WTC11 (cell line): ENCODE results near the gene KLF11. TPM values are rescaled to one million over a fixed set of nuclear protein-coding genes. Genes with fewer than 3 reads are reported as not detected.

Source experiments
- ATAC-seq: fragments of 200-7000 bp; cut with Tn5 transposase; 2 replicates; pipeline ENCODE4 v1.10.0; 2021; ENCODE audit warnings: mild to moderate bottlenecking, moderate library complexity
- CTCF ChIA-PET: fragments of 300-600 bp; sonication (Branson Sonifier 250); formaldehyde crosslinking; loops from one replicate; lab custom pipeline; 2021; ENCODE audit warnings: antibody characterized with exemption; lab: Charles Lee
- POLR2A ChIA-PET: fragments of 350-600 bp; sonication (Branson Sonifier 250); formaldehyde crosslinking; loops from one replicate; lab custom pipeline; 2021; ENCODE audit warnings: antibody characterized with exemption; lab: Charles Lee
- DNase-seq: peaks from one replicate; pipeline ENCODE4 v3.0.0; 2021; ENCODE audit warnings: low spot score
- H3K27ac Mint-ChIP-seq: 2 replicates; pipeline ENCODE4 v1.8.0; 2021; ENCODE audit warnings: mixed read lengths
- H3K27me3 Mint-ChIP-seq: 2 replicates; pipeline ENCODE4 v1.8.0; 2021; ENCODE audit warnings: low read depth, mild to moderate bottlenecking, moderate library complexity, mixed read lengths
- H3K36me3 Mint-ChIP-seq: 2 replicates; pipeline ENCODE4 v1.8.0; 2021; ENCODE audit warnings: mixed read lengths
- H3K4me1 Mint-ChIP-seq: 2 replicates; pipeline ENCODE4 v1.8.0; 2022; ENCODE audit warnings: mixed read lengths
- H3K4me3 Mint-ChIP-seq: 2 replicates; pipeline ENCODE4 v1.8.0; 2021; ENCODE audit warnings: mild to moderate bottlenecking, moderate library complexity, mixed read lengths
- H3K9me3 Mint-ChIP-seq: 2 replicates; pipeline ENCODE4 v1.8.0; 2021; ENCODE audit warnings: mixed read lengths
- FOXK1 ChIP-seq: sonication (generic); formaldehyde crosslinking; IDR thresholded peaks from 2 replicates; pipeline ENCODE4 v1.8.0; 2022; ENCODE audit warnings: mild to moderate bottlenecking, moderate library complexity, missing genetic modification reagents
- FOXP1 ChIP-seq: sonication (generic); formaldehyde crosslinking; IDR thresholded peaks from 2 replicates; pipeline ENCODE4 v1.8.0; 2022; ENCODE audit warnings: missing genetic modification reagents, mild to moderate bottlenecking, moderate library complexity, borderline replicate concordance
- JAZF1 ChIP-seq: fragments of 250-450 bp; sonication (Bioruptor Pico); IDR thresholded peaks from 2 replicates; pipeline ENCODE4 v1.9.0; 2021; ENCODE audit warnings: moderate library complexity, mild to moderate bottlenecking, inconsistent platforms
- JUN ChIP-seq: sonication (generic); formaldehyde crosslinking; IDR thresholded peaks from 2 replicates; pipeline ENCODE4 v1.8.0; 2023; ENCODE audit warnings: mild to moderate bottlenecking, missing genetic modification reagents
- NFYB ChIP-seq: sonication (generic); formaldehyde crosslinking; conservative IDR thresholded peaks from 2 replicates; pipeline ENCODE4 v1.8.0; 2022; ENCODE audit warnings: low read depth, missing genetic modification reagents
- NR3C1 ChIP-seq: sonication (generic); formaldehyde crosslinking; conservative IDR thresholded peaks from 2 replicates; pipeline ENCODE4 v1.8.1; 2023; ENCODE audit warnings: low read depth, mild to moderate bottlenecking, missing genetic modification reagents
- RELA ChIP-seq: sonication (generic); formaldehyde crosslinking; IDR thresholded peaks from 2 replicates; pipeline ENCODE4 v1.8.1; 2022; ENCODE audit warnings: missing genetic modification reagents, mild to moderate bottlenecking, borderline replicate concordance
- SMAD3 ChIP-seq: sonication (generic); formaldehyde crosslinking; IDR thresholded peaks from 2 replicates; pipeline ENCODE4 v1.8.0; 2022; ENCODE audit warnings: missing genetic modification reagents, mild to moderate bottlenecking, borderline replicate concordance
- TEAD4 ChIP-seq: sonication (generic); formaldehyde crosslinking; IDR thresholded peaks from 2 replicates; pipeline ENCODE4 v1.8.0; 2022; ENCODE audit warnings: mild to moderate bottlenecking, missing genetic modification reagents
- ZNF121 ChIP-seq: sonication (generic); formaldehyde crosslinking; IDR thresholded peaks from 2 replicates; pipeline ENCODE4 v1.8.0; 2023; ENCODE audit warnings: missing genetic modification reagents
- ZNF423 ChIP-seq: fragments of 250-450 bp; sonication (Bioruptor Pico); IDR thresholded peaks from 2 replicates; pipeline ENCODE4 v2.1.2; 2022; ENCODE audit warnings: mild to moderate bottlenecking, moderate library complexity
- total RNA-seq: library from RNA; stranded (reverse); gene quantifications from 3 replicates; pipeline ENCODE4 v1.2.3, GENCODE V29; 2021
- TF ChIP-seq, protein P1 (sequence below): fragments of 250-450 bp; sonication (Bioruptor Pico); IDR thresholded peaks from 2 replicates; pipeline ENCODE4 v1.9.0; 2021; ENCODE audit warnings: moderate library complexity, mild to moderate bottlenecking, inconsistent platforms, borderline replicate concordance
- TF ChIP-seq, protein P2 (sequence below): fragments of 200-600 bp; IDR thresholded peaks from 2 replicates; pipeline ENCODE4 v1.8.0; 2022; ENCODE audit warnings: antibody characterized with exemption
- TF ChIP-seq, protein P3 (sequence below): sonication (generic); formaldehyde crosslinking; IDR thresholded peaks from 2 replicates; pipeline ENCODE4 v1.8.1; 2022; ENCODE audit warnings: mild to moderate bottlenecking, missing genetic modification reagents, moderate library complexity, borderline replicate concordance
- TF ChIP-seq, protein P4 (sequence below): fragments of 250-450 bp; sonication (Bioruptor Pico); IDR thresholded peaks from 2 replicates; pipeline ENCODE4 v1.8.0; 2021; ENCODE audit warnings: mild to moderate bottlenecking
- TF ChIP-seq, protein P5 (sequence below): sonication (generic); formaldehyde crosslinking; conservative IDR thresholded peaks from 2 replicates; pipeline ENCODE4 v1.8.1; 2023; ENCODE audit warnings: mild to moderate bottlenecking, low read depth, missing genetic modification reagents, moderate library complexity

Gene KLF11
- total RNA-seq, 1 experiment from 2014 or later = 8.8 TPM

DNA sequence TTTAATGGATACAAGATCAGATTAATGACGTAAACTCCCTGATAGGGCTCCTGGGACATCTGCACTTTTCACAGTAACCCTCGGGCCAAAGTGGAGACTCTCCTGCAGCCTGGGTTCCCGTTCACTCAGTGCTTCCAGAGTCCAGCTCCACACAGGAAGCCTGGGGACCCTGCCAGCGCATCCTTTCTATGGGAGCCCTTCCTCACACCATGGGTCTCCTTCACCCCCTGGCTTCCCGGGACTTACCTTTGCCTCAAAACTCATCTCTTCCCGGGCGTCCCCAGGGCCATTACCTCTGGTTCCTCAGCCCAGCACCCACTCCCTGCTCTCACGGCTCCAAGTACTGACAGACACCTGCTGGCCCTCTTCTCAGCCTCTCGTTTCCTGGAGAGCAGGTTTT lies 40.7 kb upstream of the KLF11 start:
- no peaks in the 10 kb centered on the region; the same call in 1 of the 2 replicates for H3K27me3 Mint-ChIP-seq
- no peak for ATAC-seq
- no peak for TF ChIP-seq ZNF423 (CRISPR knock-in tag)
- TF ChIP-seq JAZF1 (CRISPR knock-in tag) = no peak
- TF ChIP-seq FOXK1 (CRISPR knock-in tag) = no peak
- TF ChIP-seq, protein P1, sequence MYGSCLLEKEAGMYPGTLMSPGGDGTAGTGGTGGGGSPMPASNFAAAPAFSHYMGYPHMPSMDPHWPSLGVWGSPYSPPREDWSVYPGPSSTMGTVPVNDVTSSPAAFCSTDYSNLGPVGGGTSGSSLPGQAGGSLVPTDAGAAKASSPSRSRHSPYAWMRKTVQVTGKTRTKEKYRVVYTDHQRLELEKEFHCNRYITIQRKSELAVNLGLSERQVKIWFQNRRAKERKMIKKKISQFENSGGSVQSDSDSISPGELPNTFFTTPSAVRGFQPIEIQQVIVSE (CRISPR knock-in tag) = no peak
- no peak for TF ChIP-seq ZNF121 (CRISPR knock-in tag)
- TF ChIP-seq NFYB (CRISPR knock-in tag) = no peak
- TF ChIP-seq FOXP1 (CRISPR knock-in tag) = no peak
- no peak overlapping the region for H3K4me3 Mint-ChIP-seq
- no peaks in the 10 kb centered on the region for H3K36me3 Mint-ChIP-seq
- H3K9me3 Mint-ChIP-seq = 0 out of 2 replicates have a peak, but pooled peaks cover 9% of the 10 kb centered on the region
- ChIA-PET POLR2A (no interaction called here), CTCF (interaction anchor here (1.2 kb wide), 1 partner anchor 70 kb away, joined by 4 read pairs; no protein-coding TSS in a partner anchor)
- DNase-seq = no peak
- H3K4me1 Mint-ChIP-seq = peaks cover 11% of the 10 kb centered on the region
- peak overlapping the region; percentile 15; the same call in 1 of the 2 replicates for H3K27ac Mint-ChIP-seq

DNA sequence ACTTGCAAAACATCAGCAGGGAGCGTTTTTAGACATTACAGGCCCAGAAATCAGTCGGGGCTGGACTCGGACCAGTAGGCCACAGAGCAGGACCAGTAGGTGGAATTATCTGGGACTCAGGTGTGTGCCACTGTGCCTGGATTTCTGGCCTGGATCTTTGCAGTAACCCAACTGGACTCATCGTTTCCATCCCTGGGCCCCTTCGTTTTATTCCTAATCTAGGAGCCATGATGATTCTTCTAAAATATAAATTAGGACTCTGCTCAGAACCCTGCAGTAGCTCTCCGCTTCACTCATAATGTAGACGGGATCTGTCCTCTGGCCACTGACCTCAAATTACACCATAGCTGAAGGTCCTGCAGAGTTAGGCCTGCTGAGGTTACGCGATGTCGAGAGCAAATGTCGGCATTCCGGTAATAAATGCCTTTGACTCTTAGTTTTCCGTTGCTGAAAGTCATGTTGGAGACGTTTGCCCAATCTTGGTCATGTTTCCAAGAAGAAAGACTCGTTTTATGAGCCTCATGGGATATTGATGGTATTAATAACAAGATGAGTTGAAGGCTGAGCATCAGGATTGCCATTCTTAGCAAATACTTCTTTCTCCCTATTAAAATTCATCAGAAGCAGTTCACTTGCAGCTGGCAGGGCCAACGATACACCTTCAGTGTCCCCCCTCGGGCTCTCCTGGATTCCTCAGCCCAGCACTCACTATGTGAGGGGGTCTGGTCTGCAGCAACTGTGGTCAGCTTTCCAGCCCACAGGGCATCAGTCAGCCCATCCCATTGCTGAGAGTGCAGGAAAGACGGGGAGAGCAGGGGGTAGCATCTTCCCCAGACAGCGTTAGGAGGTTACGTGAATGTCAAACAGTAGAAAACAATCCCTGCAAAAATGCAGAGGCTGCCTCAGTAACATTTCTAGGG lies 39.9 kb upstream of the KLF11 start:
- ChIA-PET CTCF (interaction anchor here (1.2 kb wide), 1 partner anchor 69 kb away, joined by 4 read pairs; no protein-coding TSS in a partner anchor), POLR2A (no interaction called here)
- ATAC-seq (no peak), DNase-seq (no peak)
- Mint-ChIP-seq H3K27me3 (no peaks in the 10 kb centered on the region; the same call in 1 of the 2 replicates), H3K4me3 (no peak overlapping the region), H3K9me3 (0 out of 2 replicates have a peak, but pooled peaks cover 9% of the 10 kb centered on the region), H3K36me3 (no peaks in the 10 kb centered on the region), H3K4me1 (peaks cover 11% of the 10 kb centered on the region), H3K27ac (no peak overlapping the region)
- TF ChIP-seq, protein P2, sequence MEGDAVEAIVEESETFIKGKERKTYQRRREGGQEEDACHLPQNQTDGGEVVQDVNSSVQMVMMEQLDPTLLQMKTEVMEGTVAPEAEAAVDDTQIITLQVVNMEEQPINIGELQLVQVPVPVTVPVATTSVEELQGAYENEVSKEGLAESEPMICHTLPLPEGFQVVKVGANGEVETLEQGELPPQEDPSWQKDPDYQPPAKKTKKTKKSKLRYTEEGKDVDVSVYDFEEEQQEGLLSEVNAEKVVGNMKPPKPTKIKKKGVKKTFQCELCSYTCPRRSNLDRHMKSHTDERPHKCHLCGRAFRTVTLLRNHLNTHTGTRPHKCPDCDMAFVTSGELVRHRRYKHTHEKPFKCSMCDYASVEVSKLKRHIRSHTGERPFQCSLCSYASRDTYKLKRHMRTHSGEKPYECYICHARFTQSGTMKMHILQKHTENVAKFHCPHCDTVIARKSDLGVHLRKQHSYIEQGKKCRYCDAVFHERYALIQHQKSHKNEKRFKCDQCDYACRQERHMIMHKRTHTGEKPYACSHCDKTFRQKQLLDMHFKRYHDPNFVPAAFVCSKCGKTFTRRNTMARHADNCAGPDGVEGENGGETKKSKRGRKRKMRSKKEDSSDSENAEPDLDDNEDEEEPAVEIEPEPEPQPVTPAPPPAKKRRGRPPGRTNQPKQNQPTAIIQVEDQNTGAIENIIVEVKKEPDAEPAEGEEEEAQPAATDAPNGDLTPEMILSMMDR = no peak
- TF ChIP-seq SMAD3 (CRISPR knock-in tag) (no peak), NFYB (CRISPR knock-in tag) (no peak), JUN (CRISPR knock-in tag) (no peak), TEAD4 (no peak), NR3C1 (no peak), RELA (CRISPR knock-in tag) (no peak)
- TF ChIP-seq, protein P3, sequence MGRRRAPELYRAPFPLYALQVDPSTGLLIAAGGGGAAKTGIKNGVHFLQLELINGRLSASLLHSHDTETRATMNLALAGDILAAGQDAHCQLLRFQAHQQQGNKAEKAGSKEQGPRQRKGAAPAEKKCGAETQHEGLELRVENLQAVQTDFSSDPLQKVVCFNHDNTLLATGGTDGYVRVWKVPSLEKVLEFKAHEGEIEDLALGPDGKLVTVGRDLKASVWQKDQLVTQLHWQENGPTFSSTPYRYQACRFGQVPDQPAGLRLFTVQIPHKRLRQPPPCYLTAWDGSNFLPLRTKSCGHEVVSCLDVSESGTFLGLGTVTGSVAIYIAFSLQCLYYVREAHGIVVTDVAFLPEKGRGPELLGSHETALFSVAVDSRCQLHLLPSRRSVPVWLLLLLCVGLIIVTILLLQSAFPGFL (CRISPR knock-in tag) = no peak
- TF ChIP-seq, protein P4, sequence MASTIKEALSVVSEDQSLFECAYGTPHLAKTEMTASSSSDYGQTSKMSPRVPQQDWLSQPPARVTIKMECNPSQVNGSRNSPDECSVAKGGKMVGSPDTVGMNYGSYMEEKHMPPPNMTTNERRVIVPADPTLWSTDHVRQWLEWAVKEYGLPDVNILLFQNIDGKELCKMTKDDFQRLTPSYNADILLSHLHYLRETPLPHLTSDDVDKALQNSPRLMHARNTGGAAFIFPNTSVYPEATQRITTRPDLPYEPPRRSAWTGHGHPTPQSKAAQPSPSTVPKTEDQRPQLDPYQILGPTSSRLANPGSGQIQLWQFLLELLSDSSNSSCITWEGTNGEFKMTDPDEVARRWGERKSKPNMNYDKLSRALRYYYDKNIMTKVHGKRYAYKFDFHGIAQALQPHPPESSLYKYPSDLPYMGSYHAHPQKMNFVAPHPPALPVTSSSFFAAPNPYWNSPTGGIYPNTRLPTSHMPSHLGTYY = no peak
- TF ChIP-seq, protein P5, sequence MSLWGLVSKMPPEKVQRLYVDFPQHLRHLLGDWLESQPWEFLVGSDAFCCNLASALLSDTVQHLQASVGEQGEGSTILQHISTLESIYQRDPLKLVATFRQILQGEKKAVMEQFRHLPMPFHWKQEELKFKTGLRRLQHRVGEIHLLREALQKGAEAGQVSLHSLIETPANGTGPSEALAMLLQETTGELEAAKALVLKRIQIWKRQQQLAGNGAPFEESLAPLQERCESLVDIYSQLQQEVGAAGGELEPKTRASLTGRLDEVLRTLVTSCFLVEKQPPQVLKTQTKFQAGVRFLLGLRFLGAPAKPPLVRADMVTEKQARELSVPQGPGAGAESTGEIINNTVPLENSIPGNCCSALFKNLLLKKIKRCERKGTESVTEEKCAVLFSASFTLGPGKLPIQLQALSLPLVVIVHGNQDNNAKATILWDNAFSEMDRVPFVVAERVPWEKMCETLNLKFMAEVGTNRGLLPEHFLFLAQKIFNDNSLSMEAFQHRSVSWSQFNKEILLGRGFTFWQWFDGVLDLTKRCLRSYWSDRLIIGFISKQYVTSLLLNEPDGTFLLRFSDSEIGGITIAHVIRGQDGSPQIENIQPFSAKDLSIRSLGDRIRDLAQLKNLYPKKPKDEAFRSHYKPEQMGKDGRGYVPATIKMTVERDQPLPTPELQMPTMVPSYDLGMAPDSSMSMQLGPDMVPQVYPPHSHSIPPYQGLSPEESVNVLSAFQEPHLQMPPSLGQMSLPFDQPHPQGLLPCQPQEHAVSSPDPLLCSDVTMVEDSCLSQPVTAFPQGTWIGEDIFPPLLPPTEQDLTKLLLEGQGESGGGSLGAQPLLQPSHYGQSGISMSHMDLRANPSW (CRISPR knock-in tag) = no peak
